Measurements from ENCODE around the gene HOXD3. TPM values are rescaled to one million over a fixed set of nuclear protein-coding genes. Genes with fewer than 3 reads are reported as not detected.
A peak's percentile ranks its signal among the peaks of the same experiment; 100 is the strongest.

Gene HOXD3
- total RNA-seq, 1 experiment from 2014 or later, result 1.2 TPM

GRCh38 chr2:176109946-176110345, 47.2 kb upstream of the HOXD3 start:
- peaks cover 52% of the 10 kb centered on the region for H3K27me3 Mint-ChIP-seq (ENCODE audit: insufficient read depth, unreplicated experiment)
- Histone ChIP-seq H3K36me3 (ENCODE audit: control insufficient read depth, insufficient read depth, low read length) (no peaks in the 10 kb centered on the region), H3K9me3 (no peaks in the 10 kb centered on the region), H3K27me3 (replicated peaks; ENCODE audit: control insufficient read depth, insufficient read depth, low read length) (peaks cover 14% of the 10 kb centered on the region), H3K4me3 (ENCODE audit: low read depth, low read length) (no peak overlapping the region), H3K4me1 (peaks cover 6% of the 10 kb centered on the region; the same call in 1 of the 2 replicates)
- no peaks in the 10 kb centered on the region for H3K9me3 Mint-ChIP-seq (ENCODE audit: unreplicated experiment)
- CTCF ChIA-PET, result interaction anchor here (2.2 kb wide), 1 partner anchor 345 kb away, joined by 6 read pairs; no protein-coding TSS in a partner anchor
- intact Hi-C loops (cut with micrococcal nuclease; ENCODE audit: unreplicated experiment), result no loop called here
- H3K4me3 Mint-ChIP-seq (ENCODE audit: unreplicated experiment), result no peak overlapping the region
- POLR2A ChIA-PET, result no interaction called here
- no peak overlapping the region for H3K27ac Mint-ChIP-seq (ENCODE audit: unreplicated experiment)
- no TSS peak for BruUV-seq (replicated peaks)
- peaks cover 7% of the 10 kb centered on the region for H3K4me1 Mint-ChIP-seq (ENCODE audit: low read depth, unreplicated experiment)
- no peak for DNase-seq
- H3K36me3 Mint-ChIP-seq (ENCODE audit: insufficient read depth, unreplicated experiment), result no peaks in the 10 kb centered on the region
- TF ChIP-seq CTCF (IDR thresholded peaks at IDR 0.05; ENCODE audit: insufficient read depth in 1 of 2, low read depth in 1 of 2, low read length in 1 of 2, severe bottlenecking in 1 of 2, unreplicated experiment in 1 of 2), result no peak

- H3K4me3 ChIP-seq (ENCODE audit: low read depth, low read length), result no peak overlapping the region
- no peaks in the 10 kb centered on the region for H3K36me3 ChIP-seq (ENCODE audit: control insufficient read depth, insufficient read depth, low read length)
- no peaks in the 10 kb centered on the region for H3K9me3 ChIP-seq
- BruUV-seq (replicated peaks), result no TSS peak
- ChIA-PET CTCF (interaction anchor here (2.2 kb wide), 1 partner anchor 344 kb away, joined by 6 read pairs; no protein-coding TSS in a partner anchor), POLR2A (no interaction called here)
- no peak for TF ChIP-seq CTCF (IDR thresholded peaks at IDR 0.05; ENCODE audit: insufficient read depth in 1 of 2, low read depth in 1 of 2, low read length in 1 of 2, severe bottlenecking in 1 of 2, unreplicated experiment in 1 of 2)
- intact Hi-C loops (cut with micrococcal nuclease; ENCODE audit: unreplicated experiment), result no loop called here
- Mint-ChIP-seq H3K36me3 (ENCODE audit: insufficient read depth, unreplicated experiment) (no peaks in the 10 kb centered on the region), H3K4me1 (ENCODE audit: low read depth, unreplicated experiment) (peaks cover 7% of the 10 kb centered on the region), H3K27ac (ENCODE audit: unreplicated experiment) (no peak overlapping the region), H3K4me3 (ENCODE audit: unreplicated experiment) (no peak overlapping the region), H3K27me3 (ENCODE audit: insufficient read depth, unreplicated experiment) (peaks cover 48% of the 10 kb centered on the region), H3K9me3 (ENCODE audit: unreplicated experiment) (no peaks in the 10 kb centered on the region)
- peaks cover 14% of the 10 kb centered on the region for H3K27me3 ChIP-seq (replicated peaks; ENCODE audit: control insufficient read depth, insufficient read depth, low read length)
- no peak for DNase-seq
- peaks cover 6% of the 10 kb centered on the region; the same call in 1 of the 2 replicates for H3K4me1 ChIP-seq
Observed at GRCh38 chr2:176110415-176111308, 46.4 kb upstream of the HOXD3 start.

- no peaks in the 10 kb centered on the region for H3K36me3 ChIP-seq (ENCODE audit: control insufficient read depth, insufficient read depth, low read length)
- peaks cover 10% of the 10 kb centered on the region for H3K27me3 ChIP-seq (replicated peaks; ENCODE audit: control insufficient read depth, insufficient read depth, low read length)
- POLR2A ChIA-PET, result no interaction called here
- DNase-seq, result peak in 1 of 2 experiments; percentile 67
- Mint-ChIP-seq H3K4me1 (ENCODE audit: low read depth, unreplicated experiment) (peaks cover 2% of the 10 kb centered on the region), H3K36me3 (ENCODE audit: insufficient read depth, unreplicated experiment) (no peaks in the 10 kb centered on the region), H3K27me3 (ENCODE audit: insufficient read depth, unreplicated experiment) (peaks cover 44% of the 10 kb centered on the region), H3K9me3 (ENCODE audit: unreplicated experiment) (no peaks in the 10 kb centered on the region), H3K4me3 (ENCODE audit: unreplicated experiment) (no peak overlapping the region), H3K27ac (ENCODE audit: unreplicated experiment) (no peak overlapping the region)
- intact Hi-C loops (cut with micrococcal nuclease; ENCODE audit: unreplicated experiment), result no loop called here
- TF ChIP-seq CTCF (IDR thresholded peaks at IDR 0.05; ENCODE audit: insufficient read depth in 1 of 2, low read depth in 1 of 2, low read length in 1 of 2, severe bottlenecking in 1 of 2, unreplicated experiment in 1 of 2), result peak; percentile 65 to 84
- H3K9me3 ChIP-seq, result no peaks in the 10 kb centered on the region
- H3K4me3 ChIP-seq (ENCODE audit: low read depth, low read length), result no peak overlapping the region
- CTCF ChIA-PET, result interaction anchor here (1.6 to 2.2 kb wide), 2 partner anchors 10 to 344 kb away, joined by 5 to 6 read pairs; no protein-coding TSS in a partner anchor
- BruUV-seq (replicated peaks), result no TSS peak
- H3K4me1 ChIP-seq, result peaks cover 6% of the 10 kb centered on the region; the same call in 1 of the 2 replicates
Observed at GRCh38 chr2:176111309-176111663, 45.8 kb upstream of the HOXD3 start.

Measured in Caco-2 (cell line).